Activated T-helper 2 cell treated with anti-CD3 and anti-CD28 coated beads, Interferon-gamma antibody, Interleukin-2, Interleukin-4, amounts not matched to agents 10 μg/mL and 5 μg/mL and 100 μg/mL, durations not matched to agents 14 hours and 24 hours and 36 hours (primary cell): Measurements from ENCODE around the gene TUBGCP2. TPM values are rescaled to one million over a fixed set of nuclear protein-coding genes. Genes with fewer than 3 reads are reported as not detected.

Experiments
- DNase-seq: peaks from one replicate; pipeline ENCODE4 v3.0.0; 2021; ENCODE audit warnings: low spot score
- H3K27ac Mint-ChIP-seq: one replicate; pipeline ENCODE4 v1.8.0; 2021; ENCODE audit warnings: mixed read lengths
- H3K27me3 Mint-ChIP-seq: one replicate; pipeline ENCODE4 v1.8.0; 2021; ENCODE audit warnings: low read depth, mixed read lengths
- H3K36me3 Mint-ChIP-seq: one replicate; pipeline ENCODE4 v1.8.0; 2021; ENCODE audit warnings: low read depth, mixed read lengths
- H3K4me1 Mint-ChIP-seq: one replicate; pipeline ENCODE4 v1.8.0; 2021; ENCODE audit warnings: low read depth, mixed read lengths
- H3K4me3 Mint-ChIP-seq: one replicate; pipeline ENCODE4 v1.8.0; 2021; ENCODE audit warnings: low read depth, mild to moderate bottlenecking, moderate library complexity, mixed read lengths
- H3K9me3 Mint-ChIP-seq: one replicate; pipeline ENCODE4 v1.8.0; 2021; ENCODE audit warnings: mixed read lengths
- intact Hi-C: fragments of 100-400 bp; cut with micrococcal nuclease; formaldehyde crosslinking; loops from one replicate; pipeline ENCODE4 v1.15.1; 2023
- total RNA-seq: library from RNA; stranded (reverse); gene quantifications from 2 replicates; pipeline ENCODE4 v1.2.3, GENCODE V29; 2022

Gene TUBGCP2
- total RNA-seq, 1 donor from 2014 or later: 60.4 TPM

DNA sequence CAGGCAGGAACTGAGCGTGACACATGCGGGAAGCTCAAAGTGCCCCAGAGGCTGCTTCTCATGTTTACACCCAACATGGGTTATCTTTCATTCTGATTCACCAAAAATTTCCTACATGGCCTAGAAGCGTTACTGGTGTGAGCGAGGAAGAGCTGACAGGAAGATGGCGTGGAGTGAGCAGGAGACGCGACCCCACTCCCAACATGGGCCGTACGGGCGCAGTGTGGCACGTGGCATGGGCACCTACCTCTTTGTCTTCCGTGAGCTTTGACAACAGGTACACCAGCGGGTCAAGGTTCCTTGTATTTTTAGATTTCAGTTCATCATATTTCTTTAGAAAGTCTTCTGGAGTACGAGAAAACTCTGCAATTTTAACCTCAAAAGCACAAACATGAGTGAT is 8.9 kb downstream of the TUBGCP2 start:
- intact Hi-C loops: no loop called here
- DNase-seq: no peak
- H3K36me3 Mint-ChIP-seq: peaks cover 54% of the 10 kb centered on the region
- H3K4me1 Mint-ChIP-seq: no peaks in the 10 kb centered on the region
- no peak overlapping the region for H3K27ac Mint-ChIP-seq
- H3K27me3 Mint-ChIP-seq: no peaks in the 10 kb centered on the region
- no peak overlapping the region for H3K4me3 Mint-ChIP-seq
- no peaks in the 10 kb centered on the region for H3K9me3 Mint-ChIP-seq

- intact Hi-C loops: no loop called here
- Mint-ChIP-seq H3K27me3 (no peaks in the 10 kb centered on the region), H3K27ac (no peak overlapping the region), H3K36me3 (peaks cover 59% of the 10 kb centered on the region), H3K4me3 (no peak overlapping the region), H3K9me3 (no peaks in the 10 kb centered on the region), H3K4me1 (no peaks in the 10 kb centered on the region)
- DNase-seq: no peak
Measured at GRCh38 chr10:133299224-133299623, 9.4 kb downstream of the TUBGCP2 start.

- Mint-ChIP-seq H3K27ac (no peak overlapping the region), H3K4me3 (no peak overlapping the region), H3K4me1 (no peaks in the 10 kb centered on the region), H3K9me3 (no peaks in the 10 kb centered on the region), H3K36me3 (peaks cover 66% of the 10 kb centered on the region), H3K27me3 (no peaks in the 10 kb centered on the region)
- DNase-seq: no peak
- intact Hi-C loops: no loop called here
Measured at GRCh38 chr10:133298466-133298865, 10.2 kb downstream of the TUBGCP2 start.

GRCh38 chr10:133297504-133297903 is 11.2 kb downstream of the TUBGCP2 start:
- Mint-ChIP-seq H3K27ac (no peak overlapping the region), H3K9me3 (no peaks in the 10 kb centered on the region), H3K27me3 (no peaks in the 10 kb centered on the region), H3K4me3 (no peak overlapping the region), H3K4me1 (no peaks in the 10 kb centered on the region), H3K36me3 (peaks cover 65% of the 10 kb centered on the region)
- intact Hi-C loops: no loop called here
- no peak for DNase-seq

GRCh38 chr10:133295426-133296320 is 13.0 kb downstream of the TUBGCP2 start:
- H3K27ac Mint-ChIP-seq: no peak overlapping the region
- H3K9me3 Mint-ChIP-seq: no peaks in the 10 kb centered on the region
- H3K4me3 Mint-ChIP-seq: no peak overlapping the region
- peaks cover 64% of the 10 kb centered on the region for H3K36me3 Mint-ChIP-seq
- no peak for DNase-seq
- intact Hi-C loops: no loop called here
- no peaks in the 10 kb centered on the region for H3K27me3 Mint-ChIP-seq
- H3K4me1 Mint-ChIP-seq: no peaks in the 10 kb centered on the region

- Mint-ChIP-seq H3K27ac (no peak overlapping the region), H3K36me3 (peaks cover 61% of the 10 kb centered on the region), H3K27me3 (no peaks in the 10 kb centered on the region), H3K4me3 (no peak overlapping the region), H3K9me3 (no peaks in the 10 kb centered on the region), H3K4me1 (no peaks in the 10 kb centered on the region)
- no peak for DNase-seq
- intact Hi-C loops: no loop called here
Measured at GRCh38 chr10:133294189-133294588, 14.5 kb downstream of the TUBGCP2 start.

DNA sequence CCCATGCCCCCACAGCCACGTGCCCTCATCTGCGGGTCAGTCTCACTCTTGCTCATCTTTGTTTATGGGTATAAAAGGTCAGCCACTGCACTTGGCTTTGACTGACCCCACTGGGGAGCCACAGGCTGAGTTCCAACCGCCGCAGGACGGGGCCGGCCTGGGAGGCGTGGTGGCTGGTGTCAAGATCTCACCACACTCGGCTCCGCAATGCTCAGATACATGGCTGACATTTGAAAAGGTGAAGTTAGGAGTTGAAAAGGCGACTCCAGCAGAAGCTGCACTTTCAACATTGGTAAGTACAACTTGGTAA is 14.9 kb downstream of the TUBGCP2 start:
- intact Hi-C loops: no loop called here
- no peak overlapping the region for H3K4me3 Mint-ChIP-seq
- peaks cover 61% of the 10 kb centered on the region for H3K36me3 Mint-ChIP-seq
- no peaks in the 10 kb centered on the region for H3K4me1 Mint-ChIP-seq
- no peaks in the 10 kb centered on the region for H3K9me3 Mint-ChIP-seq
- no peak overlapping the region for H3K27ac Mint-ChIP-seq
- no peaks in the 10 kb centered on the region for H3K27me3 Mint-ChIP-seq
- no peak for DNase-seq

DNA sequence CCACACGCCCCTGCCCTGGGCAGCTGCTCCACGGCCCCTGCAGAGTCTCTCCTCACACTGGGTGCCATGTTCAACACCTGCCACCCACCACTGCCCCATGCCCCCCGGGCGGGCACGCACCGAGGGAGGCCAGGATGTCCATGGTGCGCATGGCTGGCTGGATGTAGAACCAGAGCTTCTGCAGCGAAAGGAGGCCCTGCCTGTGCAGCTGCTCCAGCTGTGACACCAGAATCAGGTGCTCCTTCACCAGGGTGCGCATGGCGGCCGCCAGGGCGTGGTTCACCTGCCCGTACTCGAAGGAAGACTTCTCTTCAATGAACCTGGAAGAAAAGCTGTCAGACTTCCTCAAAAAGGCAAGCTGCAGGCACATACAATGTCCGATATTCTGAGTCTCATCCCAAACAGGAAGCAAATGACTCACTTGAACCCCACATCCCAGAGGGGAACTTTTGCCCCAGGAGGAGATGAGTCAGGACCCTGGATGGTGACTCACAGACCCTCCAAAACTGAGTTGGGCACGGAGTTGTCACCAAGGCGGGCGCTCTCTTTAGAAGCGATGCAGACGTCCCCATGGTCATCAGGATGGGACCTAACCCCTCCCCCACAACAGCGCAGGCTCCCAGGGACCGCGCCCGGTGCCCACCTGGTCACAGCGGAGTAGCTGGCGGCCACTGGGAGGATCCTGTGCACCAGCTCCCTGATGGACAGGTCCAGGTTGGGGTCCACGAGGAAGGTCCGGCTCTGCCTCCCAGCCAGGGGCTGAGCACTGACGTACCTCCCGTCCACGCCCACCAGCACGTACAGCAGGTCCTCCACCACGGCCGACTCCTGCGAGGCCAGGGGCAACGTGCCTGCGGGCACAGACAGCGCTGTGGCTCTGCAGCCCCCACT is 15.5 kb downstream of the TUBGCP2 start:
- intact Hi-C loops: no loop called here
- Mint-ChIP-seq H3K4me1 (no peaks in the 10 kb centered on the region), H3K4me3 (no peak overlapping the region), H3K36me3 (peaks cover 60% of the 10 kb centered on the region), H3K9me3 (no peaks in the 10 kb centered on the region), H3K27ac (peak overlapping the region; percentile 4), H3K27me3 (no peaks in the 10 kb centered on the region)
- DNase-seq: no peak

GRCh38 chr10:133289761-133290160 is 18.9 kb downstream of the TUBGCP2 start:
- Mint-ChIP-seq H3K4me1 (no peaks in the 10 kb centered on the region), H3K36me3 (peaks cover 63% of the 10 kb centered on the region), H3K4me3 (no peak overlapping the region), H3K9me3 (no peaks in the 10 kb centered on the region), H3K27ac (no peak overlapping the region), H3K27me3 (no peaks in the 10 kb centered on the region)
- DNase-seq: no peak
- intact Hi-C loops: no loop called here

- no peaks in the 10 kb centered on the region for H3K9me3 Mint-ChIP-seq
- no peak for DNase-seq
- no peak overlapping the region for H3K27ac Mint-ChIP-seq
- no peaks in the 10 kb centered on the region for H3K27me3 Mint-ChIP-seq
- peaks cover 63% of the 10 kb centered on the region for H3K36me3 Mint-ChIP-seq
- intact Hi-C loops: no loop called here
- H3K4me1 Mint-ChIP-seq: no peaks in the 10 kb centered on the region
- H3K4me3 Mint-ChIP-seq: no peak overlapping the region
Measured at GRCh38 chr10:133287832-133288500, 20.7 kb downstream of the TUBGCP2 start.

DNA sequence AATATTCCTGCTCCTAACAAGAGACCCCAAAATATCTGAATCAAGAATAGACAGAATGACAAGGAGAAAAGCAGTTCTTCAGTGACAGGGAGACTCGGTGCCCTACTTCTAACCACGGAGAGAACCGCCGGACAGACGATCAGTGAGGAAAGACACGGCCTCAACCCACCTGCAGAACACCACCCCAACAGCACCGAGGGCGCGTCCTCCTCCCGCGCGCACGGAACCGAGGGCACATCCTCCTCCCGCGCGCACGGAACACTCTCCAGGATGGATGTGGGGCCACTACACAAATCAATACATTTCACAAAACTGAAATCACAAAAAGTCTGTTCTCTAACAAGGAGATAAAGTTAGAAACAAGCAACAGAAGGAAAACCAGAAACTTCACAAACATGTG is 22.3 kb downstream of the TUBGCP2 start:
- H3K4me1 Mint-ChIP-seq: no peaks in the 10 kb centered on the region
- DNase-seq: no peak
- H3K36me3 Mint-ChIP-seq: peaks cover 67% of the 10 kb centered on the region
- H3K4me3 Mint-ChIP-seq: no peak overlapping the region
- H3K27me3 Mint-ChIP-seq: no peaks in the 10 kb centered on the region
- H3K9me3 Mint-ChIP-seq: no peaks in the 10 kb centered on the region
- intact Hi-C loops: no loop called here
- H3K27ac Mint-ChIP-seq: no peak overlapping the region

GRCh38 chr10:133285217-133285616 is 23.5 kb downstream of the TUBGCP2 start:
- Mint-ChIP-seq H3K9me3 (no peaks in the 10 kb centered on the region), H3K27ac (no peak overlapping the region), H3K27me3 (no peaks in the 10 kb centered on the region), H3K36me3 (peaks cover 61% of the 10 kb centered on the region), H3K4me3 (no peak overlapping the region), H3K4me1 (no peaks in the 10 kb centered on the region)
- intact Hi-C loops: no loop called here
- DNase-seq: no peak

DNA sequence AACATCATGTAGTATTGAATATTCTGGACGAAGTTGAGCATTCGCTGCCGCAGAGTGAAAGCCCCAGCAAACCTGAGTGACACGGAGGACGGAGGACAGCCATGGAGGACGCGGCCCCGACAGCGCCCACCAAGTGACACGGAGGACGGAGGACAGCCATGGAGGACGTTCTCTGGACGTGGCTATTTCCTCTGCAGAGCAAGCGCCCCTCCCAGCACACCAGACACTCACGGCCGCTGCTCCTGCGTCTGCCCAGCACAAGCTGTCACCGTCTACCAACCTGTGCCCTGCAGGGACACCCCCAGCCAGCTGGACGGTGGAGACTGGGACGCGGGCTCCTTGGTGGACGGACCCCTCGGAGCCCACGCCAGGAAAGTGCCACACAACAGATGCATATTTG is 24.7 kb downstream of the TUBGCP2 start:
- intact Hi-C loops: no loop called here
- no peak overlapping the region for H3K27ac Mint-ChIP-seq
- no peaks in the 10 kb centered on the region for H3K27me3 Mint-ChIP-seq
- H3K36me3 Mint-ChIP-seq: peaks cover 58% of the 10 kb centered on the region
- H3K9me3 Mint-ChIP-seq: no peaks in the 10 kb centered on the region
- DNase-seq: no peak
- peaks cover 2% of the 10 kb centered on the region for H3K4me1 Mint-ChIP-seq
- H3K4me3 Mint-ChIP-seq: no peak overlapping the region
